HG03520 (cell line): Measurements from ENCODE around the gene PRSS27.
"Not testable (repeated sequence)": the region's sequence is repeated elsewhere in the genome, so short reads cannot be mapped to it uniquely, and the experiment has no call there.

ENCODE experiments used
- ATAC-seq: cut with Tn5 transposase; IDR thresholded peaks from one replicate; pipeline ENCODE4 v1.9.1; 2021; ENCODE audit warnings: mild to moderate bottlenecking, moderate library complexity; ENCODE audit not compliant: unreplicated experiment

PRSS27 gene

DNA sequence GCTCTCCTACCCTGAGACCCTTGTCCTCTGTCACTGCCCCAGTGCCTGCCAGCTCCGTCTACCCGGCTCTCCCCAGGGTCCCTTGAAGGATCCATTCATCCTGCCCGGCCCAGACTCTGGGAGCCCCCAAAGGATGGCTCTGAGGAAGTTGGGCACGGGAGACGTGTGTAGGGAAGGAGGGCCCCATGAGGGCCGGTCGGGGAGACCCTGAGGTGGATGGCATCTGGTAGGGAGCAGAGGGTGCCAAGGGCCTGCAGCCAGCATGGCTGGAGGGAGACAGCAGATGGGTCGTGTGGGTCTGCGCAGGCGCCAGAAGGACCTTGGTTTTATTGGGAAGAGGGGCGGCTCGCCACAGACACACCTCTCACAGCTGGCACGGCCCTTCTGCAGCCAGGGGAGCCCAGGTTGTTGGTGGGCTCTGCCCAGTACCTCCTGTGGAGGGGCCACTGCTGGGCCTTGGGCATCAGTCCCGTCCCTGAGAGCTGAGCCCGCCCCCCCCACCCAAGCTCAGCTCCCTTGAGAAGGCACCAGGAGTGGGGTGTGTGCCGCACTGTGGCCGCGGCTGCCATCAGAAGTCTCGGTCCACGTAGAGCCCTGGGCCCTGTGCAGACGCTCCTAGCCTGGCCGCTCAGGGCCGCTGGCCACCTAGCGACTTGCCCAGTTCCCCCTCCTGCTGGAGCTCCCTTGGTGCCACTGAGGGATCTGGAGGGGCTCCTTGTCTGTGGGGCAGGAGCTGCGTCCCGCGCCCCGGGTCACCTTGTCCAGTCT lies 21.7 kb downstream of the PRSS27 start:
- ATAC-seq = no peak

DNA sequence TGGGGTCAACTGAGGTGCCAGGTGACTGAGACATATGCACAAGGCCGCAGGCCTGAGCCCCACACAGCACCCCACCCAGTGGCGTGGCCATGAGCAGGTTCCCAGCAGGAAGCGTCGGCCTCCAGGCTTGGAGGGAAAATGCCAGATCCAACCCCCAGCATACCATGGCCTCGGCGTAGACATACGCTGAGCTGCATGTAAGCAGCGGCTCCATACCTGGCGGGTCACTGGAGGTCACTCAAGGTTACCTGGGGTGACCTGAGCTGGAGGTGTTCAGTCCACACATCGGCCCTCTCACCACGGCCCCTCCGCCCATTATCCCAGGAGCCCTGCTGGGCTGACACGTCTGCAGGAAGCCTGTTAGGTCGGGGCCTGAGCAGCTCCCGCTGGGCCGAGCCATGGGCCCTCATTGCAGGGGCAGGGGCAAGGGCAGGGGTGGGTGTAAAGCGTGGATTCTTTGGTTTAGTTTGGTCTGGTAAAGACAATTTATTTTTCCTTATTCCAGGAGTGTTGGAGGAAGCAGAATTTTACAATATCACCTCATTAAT lies 22.5 kb downstream of the PRSS27 start:
- no peak for ATAC-seq

- ATAC-seq = not testable (repeated sequence)
Observed at GRCh38 chr16:2696601-2697250, 23.3 kb downstream of the PRSS27 start.

GRCh38 chr16:2692948-2693651 lies 26.9 kb downstream of the PRSS27 start:
- ATAC-seq = no peak

DNA sequence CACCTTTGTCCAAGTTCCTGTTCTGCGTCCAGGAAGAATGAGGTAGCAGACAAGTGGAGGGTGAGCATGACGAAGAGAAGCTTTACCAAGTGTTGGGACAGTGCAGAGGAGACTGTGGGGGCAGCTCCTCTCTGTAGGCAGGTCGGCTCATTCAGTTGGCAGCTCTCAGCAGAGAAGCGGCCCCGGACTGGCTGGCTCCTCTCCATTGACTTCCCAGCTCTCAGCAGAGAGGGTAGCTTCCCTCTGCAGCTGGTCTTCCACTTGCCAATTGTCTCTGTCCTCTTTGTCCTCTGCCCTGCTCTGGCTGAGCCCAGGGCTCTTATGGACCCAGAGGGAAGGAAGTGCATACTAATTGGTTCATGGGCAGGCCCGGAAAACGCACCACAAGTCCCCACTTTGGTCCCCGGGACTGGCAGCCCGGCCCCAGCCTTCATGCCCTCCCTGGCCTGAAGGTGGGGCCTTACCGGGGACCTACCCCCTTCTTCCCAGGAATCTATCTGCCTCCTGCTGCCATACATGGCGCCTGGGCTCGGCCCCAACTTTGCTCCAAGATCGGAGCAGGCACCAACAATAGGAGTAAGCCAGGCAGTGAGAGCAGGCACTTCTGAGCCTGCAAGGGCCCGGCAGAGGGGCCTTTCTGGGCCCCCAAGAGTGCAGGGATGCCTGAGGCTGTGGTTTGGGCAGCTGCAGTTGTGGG lies 27.6 kb downstream of the PRSS27 start:
- ATAC-seq = no peak

DNA sequence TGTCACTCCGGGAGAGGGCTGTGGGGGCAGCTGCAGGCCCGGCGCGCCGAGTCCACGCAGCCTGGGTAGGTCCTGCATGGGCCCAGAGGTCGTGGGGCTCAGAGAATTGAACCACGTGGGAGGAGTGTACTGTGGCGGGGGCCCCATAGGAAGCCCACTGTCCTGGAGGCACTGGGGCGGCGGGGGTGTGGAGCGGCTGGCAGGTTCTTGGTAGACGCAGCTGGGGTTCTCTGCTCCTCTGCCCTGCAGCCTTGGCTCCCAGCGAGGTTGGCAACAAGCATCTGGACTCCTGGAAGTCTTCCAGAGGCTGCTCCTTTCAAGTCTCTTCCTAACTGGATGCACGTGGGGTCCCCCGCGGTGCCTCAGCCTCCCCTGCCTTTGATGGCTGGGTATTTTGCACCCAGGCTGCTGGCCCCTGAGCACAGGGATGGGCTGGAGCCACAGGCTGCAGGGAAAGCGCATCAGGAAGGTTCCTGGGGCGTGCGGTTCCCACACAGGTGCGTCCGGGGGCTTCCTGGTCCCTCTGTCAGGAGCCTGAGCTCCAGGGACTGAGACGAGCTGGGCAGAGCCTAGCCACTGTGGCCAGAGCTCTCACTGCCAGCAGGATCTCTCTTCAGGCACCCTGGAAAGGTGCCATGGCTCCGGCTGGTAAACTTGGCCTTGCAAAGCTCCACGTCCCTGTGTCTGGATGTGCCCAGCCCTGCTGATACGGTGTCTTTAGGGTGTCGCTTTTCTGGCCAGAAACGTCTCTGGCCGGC lies 28.4 kb downstream of the PRSS27 start:
- no peak for ATAC-seq

- no peak for ATAC-seq
Observed at GRCh38 chr16:2690852-2691251, 29.2 kb downstream of the PRSS27 start.

DNA sequence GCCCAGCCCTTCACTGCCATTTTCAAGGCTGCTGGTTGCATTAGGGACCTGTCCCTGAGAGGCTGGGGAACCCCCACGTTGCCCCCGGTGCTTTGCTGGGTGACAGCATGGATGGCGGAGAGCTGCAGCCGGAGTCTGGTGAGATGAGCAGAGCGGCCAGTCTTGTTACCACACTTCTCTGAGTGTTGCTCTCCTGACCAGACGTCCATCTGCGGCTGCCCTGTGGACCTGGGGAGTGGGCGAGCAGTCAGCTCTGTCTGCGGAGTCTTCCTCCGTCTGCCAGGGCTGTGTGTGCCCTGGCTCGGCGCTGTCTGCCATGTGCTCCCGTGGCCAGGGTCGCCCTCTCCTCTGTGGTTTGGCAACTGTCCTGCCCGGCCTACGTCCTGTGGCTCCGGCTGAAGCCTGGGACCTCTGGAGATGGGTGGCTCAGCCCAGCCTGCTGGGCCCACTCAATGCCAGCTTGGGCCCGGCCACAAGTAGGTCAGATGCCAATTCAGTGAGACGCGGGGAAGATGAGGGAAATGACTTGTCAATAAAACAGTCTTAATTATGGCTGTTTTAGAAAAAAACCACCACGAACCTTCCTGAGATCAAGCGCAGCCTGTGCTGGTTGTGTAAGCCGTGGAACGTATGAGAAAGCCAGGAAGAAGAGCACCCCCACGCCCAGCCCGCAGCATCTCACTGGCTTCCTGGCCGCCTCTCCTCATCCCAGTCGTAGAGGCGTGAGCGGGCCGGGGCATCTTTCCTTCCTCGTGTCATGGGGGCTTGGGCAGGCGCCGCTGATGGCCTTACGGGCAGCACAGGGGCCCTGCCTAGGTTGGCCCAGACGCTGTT lies 29.8 kb downstream of the PRSS27 start:
- ATAC-seq = no peak

DNA sequence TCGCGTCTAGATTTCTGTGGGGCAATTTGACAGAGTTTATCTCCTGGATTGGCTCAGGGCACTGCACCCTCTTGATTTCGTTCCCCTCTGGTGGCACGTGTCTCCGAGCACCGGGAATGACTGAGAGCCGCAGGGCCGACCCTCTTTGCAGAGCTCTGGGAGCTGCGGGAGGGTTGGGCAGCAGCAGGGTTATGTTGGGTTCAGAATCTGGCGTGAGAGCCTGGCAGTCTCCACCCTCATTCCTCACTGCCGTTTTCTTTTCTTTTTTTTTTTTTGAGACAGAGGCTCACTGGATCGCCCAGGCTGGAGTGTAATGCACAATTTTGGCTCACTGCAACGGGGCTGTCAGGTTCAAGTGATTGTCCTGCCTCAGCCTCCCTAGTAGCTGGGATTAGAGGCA lies 30.6 kb downstream of the PRSS27 start:
- ATAC-seq = not testable (repeated sequence)

DNA sequence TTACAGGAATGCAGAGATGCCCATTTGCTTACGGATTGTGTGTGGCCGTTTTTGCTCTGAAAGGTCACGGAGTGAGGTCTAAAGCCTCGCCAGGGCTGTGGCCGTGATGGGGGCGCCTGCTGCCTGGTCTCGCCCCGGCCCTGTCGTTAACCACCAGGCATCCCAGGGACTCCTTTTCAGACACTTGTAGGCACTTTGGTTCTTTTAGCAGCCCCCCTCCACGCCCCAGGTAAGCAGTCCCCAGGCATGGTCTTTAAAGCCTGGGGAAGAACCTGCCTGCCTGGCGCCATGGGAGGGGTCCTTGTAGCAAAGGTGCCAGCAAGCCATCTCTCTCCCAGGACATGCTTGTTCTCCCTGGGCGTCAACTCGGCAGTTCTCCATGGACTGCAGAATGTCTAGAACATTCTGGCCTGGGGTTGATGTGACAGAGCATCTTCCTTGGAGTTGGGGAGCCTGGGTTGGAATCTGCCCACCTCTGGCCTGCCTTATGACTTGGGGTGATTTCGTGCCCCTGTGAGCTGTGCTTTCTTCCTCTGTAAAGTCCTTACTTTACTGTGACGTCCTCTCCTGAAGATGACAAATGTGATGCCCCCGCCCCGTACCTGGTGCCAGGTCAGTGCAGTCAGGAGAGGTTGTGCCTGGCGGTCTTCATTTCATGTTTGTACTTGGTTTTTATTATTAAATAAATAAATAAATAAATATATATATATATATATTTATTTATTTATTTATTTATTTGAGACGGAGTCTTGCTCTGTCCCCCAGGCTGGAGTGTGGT lies 32.3 kb downstream of the PRSS27 start:
- no peak for ATAC-seq

DNA sequence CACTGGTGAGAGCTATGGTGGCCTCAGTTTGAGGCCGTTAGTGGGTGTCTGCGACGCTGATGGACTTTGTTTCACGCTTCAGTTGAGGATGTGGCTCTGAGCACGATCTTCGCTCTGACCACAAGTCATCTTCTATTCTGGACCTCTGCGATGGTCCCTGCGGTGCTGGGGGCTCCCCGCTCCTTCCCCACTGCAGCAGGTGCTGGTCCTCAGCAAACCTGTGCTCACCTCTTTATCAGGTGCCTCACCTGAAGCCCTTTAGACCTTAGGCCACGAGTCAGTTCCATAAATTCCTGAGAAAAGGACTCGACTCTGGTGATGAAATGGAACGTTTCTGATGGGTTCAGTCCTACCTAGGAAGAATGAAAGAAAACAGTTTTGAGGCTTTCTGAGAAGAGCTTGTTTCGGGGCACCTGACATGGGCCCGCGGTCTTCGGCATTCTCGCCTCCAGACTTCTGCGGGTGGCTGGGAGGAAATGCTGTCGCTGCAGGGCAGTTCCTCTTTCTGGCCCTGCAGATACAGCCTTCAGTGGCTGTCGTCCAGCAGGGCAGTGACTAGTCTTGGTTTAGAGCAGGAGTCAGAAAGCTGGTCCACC lies 33.0 kb downstream of the PRSS27 start:
- no peak for ATAC-seq

- ATAC-seq = not testable (repeated sequence)
Observed at GRCh38 chr16:2686075-2686474, 33.9 kb downstream of the PRSS27 start.

DNA sequence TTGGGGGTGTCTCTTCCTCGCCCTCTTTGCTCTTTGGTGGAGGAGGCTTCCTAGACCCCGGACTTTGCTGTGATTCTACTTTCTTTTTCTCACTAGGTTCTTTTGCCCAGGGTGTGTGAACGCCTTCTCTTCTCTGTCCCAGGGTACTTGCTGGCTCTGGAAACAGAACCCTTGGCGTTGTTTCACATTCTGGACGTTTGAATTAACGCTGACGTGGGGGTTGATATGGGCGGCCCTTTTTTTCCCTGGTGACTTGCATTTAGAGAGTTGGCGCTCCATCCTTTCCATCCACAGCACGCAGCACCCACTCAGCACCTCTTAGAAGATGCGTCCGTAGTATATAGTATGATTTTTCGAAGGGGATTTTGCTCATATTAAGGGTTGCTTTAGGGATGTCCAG lies 37.0 kb downstream of the PRSS27 start:
- ATAC-seq = not testable (repeated sequence)

GRCh38 chr16:2682209-2683021 lies 37.6 kb downstream of the PRSS27 start, which contains the start of gene KCTD5:
TSS of gene KCTD5 (plus strand) at chr16:2682523. CDS start at chr16:2682549, 26 bp downstream.
- peak; percentile 66 for ATAC-seq

DNA sequence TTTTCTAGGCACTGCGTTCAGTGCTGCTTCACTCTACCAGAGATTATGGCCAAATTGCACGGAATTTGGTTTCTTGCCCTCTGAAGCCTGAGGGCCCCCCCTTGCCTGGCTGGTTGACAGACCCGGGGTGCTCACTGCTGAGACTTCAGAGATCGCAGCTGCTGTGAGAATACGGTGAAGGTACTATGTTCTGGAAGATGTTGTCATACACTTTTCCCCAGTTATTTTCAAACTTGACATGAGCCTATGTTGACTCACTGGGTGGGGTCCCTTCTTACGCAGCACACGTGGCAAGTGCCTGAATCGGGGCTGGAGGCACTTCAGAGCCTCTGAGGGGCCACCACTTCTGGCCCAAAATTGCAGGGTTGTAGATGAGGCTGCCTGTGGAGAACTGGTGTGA lies 39.7 kb downstream of the PRSS27 start:
- ATAC-seq = not testable (repeated sequence)

DNA sequence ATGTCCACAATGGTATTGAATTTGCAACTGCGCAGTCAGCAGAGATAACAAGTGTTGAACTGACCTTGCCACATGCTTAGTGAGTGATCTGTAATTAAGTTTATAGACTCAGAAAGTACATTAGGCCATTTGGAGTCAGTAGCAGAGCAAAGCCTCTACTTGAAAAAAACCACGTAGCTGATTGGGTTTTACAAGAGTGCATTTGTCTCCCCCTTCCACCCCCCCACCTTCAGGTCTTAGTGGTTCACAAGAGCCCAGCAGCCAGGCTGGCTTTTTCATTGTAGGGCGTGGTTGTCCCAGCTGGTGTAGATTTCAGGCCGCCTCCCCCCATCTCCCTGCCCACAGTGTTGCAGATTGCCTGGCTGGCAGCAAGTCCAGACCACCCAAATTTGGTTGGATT lies 40.1 kb downstream of the PRSS27 start:
- not testable (repeated sequence) for ATAC-seq
